ENCODE results near the gene EIF4E1B.

The EIF4E1B gene

GRCh38 chr5:176647030-176647842 is 16.8 kb downstream of the EIF4E1B start, which contains the start of gene TSPAN17:
TSS of gene TSPAN17 (plus strand) at chr5:176647484. CDS start at chr5:176647616, 132 bp downstream.
- peak; percentile 73 to 99 (median 97) for DNase-seq

GRCh38 chr5:176647843-176648473 is 17.5 kb downstream of the EIF4E1B start:
- DNase-seq, result peak in 2 of 14 donors; percentile 37 to 54

- no peak for DNase-seq
These were observed 18.2 kb downstream of the EIF4E1B start for GRCh38 chr5:176648474-176649194.

- no peak for DNase-seq
These were observed 19.9 kb downstream of the EIF4E1B start for GRCh38 chr5:176650354-176650884.

GRCh38 chr5:176651472-176651980 is 21.1 kb downstream of the EIF4E1B start:
- no peak for DNase-seq

- peak in 5 of 14 donors; percentile 6 to 91 (median 23) for DNase-seq
These were observed 21.7 kb downstream of the EIF4E1B start for GRCh38 chr5:176652136-176652535.

GRCh38 chr5:176653401-176654385 is 23.2 kb downstream of the EIF4E1B start:
- peak in 1 of 14 donors; percentile 52 for DNase-seq

- DNase-seq, result no peak
These were observed 24.4 kb downstream of the EIF4E1B start for GRCh38 chr5:176654856-176655255.

- DNase-seq, result no peak
These were observed 26.1 kb downstream of the EIF4E1B start for GRCh38 chr5:176656467-176656990.

GRCh38 chr5:176658007-176658599 is 27.6 kb downstream of the EIF4E1B start:
- DNase-seq, result peak in 11 of 14 donors; percentile 19 to 73 (median 40)

GRCh38 chr5:176658817-176659511 is 28.5 kb downstream of the EIF4E1B start:
- peak in 1 of 14 donors; percentile 5 for DNase-seq

GRCh38 chr5:176659512-176659839 is 29.0 kb downstream of the EIF4E1B start:
- DNase-seq, result no peak

- DNase-seq, result no peak
These were observed 29.5 kb downstream of the EIF4E1B start for GRCh38 chr5:176659860-176660461.

GRCh38 chr5:176660530-176660859 is 30.0 kb downstream of the EIF4E1B start:
- no peak for DNase-seq

- DNase-seq, result peak in 12 of 14 donors; percentile 22 to 73 (median 44)
These were observed 30.6 kb downstream of the EIF4E1B start for GRCh38 chr5:176660860-176661641.

GRCh38 chr5:176661676-176662075 is 31.2 kb downstream of the EIF4E1B start:
- DNase-seq, result no peak

GRCh38 chr5:176662371-176663333 is 32.2 kb downstream of the EIF4E1B start:
- no peak for DNase-seq

- no peak for DNase-seq
These were observed 33.1 kb downstream of the EIF4E1B start for GRCh38 chr5:176663566-176663965.
